K562 (cell line): ENCODE results near the gene AOC3.

Experiments
- MAZ ChIP-seq, 2 experiments: fragments of 450-650 bp in 1 of 2; sonication (generic) in 1 of 2; formaldehyde crosslinking; IDR thresholded peaks in 1 of 2; conservative IDR thresholded peaks in 1 of 2; 2 replicates each; pipeline versions ENCODE4 v1.4.0 to v1.5.0; 2020; ENCODE audit warnings: mild to moderate bottlenecking in 1 of 2, missing genetic modification reagents in 1 of 2
- PHF8 ChIP-seq: fragments of 200-600 bp; sonication (generic); IDR thresholded peaks from 2 replicates; pipeline ENCODE4 v1.6.1; 2012; ENCODE audit warnings: mixed run types, mild to moderate bottlenecking, inconsistent platforms, low read length, moderate library complexity, borderline replicate concordance
- POLR2A ChIP-seq: fragments of 450-650 bp; conservative IDR thresholded peaks from 2 replicates; pipeline ENCODE4 v1.6.1; 2016
- TSHZ1 ChIP-seq: fragments of 250-450 bp; sonication (Bioruptor Pico); IDR thresholded peaks from 2 replicates; pipeline ENCODE4 v1.4.0; 2020; ENCODE audit warnings: mild to moderate bottlenecking, moderate library complexity

GRCh38 chr17:42880776-42881310 is 29.8 kb downstream of the AOC3 start:
- TF ChIP-seq PHF8 (no peak), TSHZ1 (CRISPR knock-in tag) (no peak), POLR2A (no peak), MAZ (CRISPR knock-in tag; conservative IDR thresholded peaks at IDR 0.05 in 1 of 2, IDR thresholded peaks at IDR 0.05 in 1 of 2) (no peak)
